HG02678 (cell line): ENCODE measurements around the gene C13orf46.
"Not testable (repeated sequence)": the region's sequence is repeated elsewhere in the genome, so short reads cannot be mapped to it uniquely, and the experiment has no call there.

Experiments used
- ATAC-seq: cut with Tn5 transposase; IDR thresholded peaks from one replicate; pipeline ENCODE4 v1.9.1; 2021; ENCODE audit warnings: mild to moderate bottlenecking, moderate library complexity; ENCODE audit not compliant: unreplicated experiment

The C13orf46 gene

DNA sequence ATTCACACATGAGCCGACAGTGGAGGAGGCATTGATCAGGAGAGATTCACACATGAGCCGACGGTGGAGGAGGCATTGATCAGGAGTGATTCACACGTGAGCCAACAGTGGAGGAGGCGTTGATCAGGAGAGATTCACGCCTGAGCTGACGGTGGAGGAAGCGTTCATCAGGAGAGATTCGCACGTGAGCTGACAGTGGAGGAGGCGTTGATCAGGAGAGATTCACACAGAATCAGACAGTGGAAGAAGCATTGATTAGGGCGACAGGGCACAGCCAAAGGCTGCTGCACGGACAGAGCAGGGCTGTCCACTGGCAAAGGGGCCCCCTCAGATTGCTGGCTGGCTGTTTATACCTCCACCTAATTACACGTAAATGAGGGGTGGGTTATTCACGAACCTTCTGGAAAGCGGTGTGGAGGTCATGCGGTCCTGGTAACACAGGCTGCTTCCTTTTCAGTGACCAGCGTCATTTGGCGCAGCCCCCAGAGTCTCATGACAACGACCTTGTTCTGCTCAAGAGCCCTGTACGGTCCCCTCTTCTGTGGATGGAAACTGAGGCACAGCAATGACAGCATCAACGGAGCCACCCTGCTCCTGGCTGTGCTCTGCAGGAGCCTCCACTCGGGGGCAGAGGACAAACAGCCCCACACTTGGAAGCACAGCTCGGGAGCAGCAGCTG lies 59.4 kb downstream of the C13orf46 start:
- no peak for ATAC-seq

DNA sequence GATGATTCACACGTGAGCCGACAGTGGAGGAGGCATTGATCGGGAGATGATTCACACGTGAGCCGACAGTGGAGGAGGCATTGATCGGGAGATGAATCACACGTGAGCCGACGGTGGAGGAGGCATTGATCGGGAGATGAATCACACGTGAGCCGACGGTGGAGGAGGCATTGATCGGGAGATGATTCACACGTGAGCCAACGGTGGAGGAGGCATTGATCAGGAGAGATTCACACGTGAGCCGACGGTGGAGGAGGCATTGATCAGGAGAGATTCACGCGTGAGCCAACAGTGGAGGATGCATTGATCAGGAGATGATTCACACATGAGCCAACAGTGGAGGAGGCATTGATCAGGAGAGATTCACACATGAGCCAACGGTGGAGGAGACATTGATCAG lies 60.0 kb downstream of the C13orf46 start:
- not testable (repeated sequence) for ATAC-seq

DNA sequence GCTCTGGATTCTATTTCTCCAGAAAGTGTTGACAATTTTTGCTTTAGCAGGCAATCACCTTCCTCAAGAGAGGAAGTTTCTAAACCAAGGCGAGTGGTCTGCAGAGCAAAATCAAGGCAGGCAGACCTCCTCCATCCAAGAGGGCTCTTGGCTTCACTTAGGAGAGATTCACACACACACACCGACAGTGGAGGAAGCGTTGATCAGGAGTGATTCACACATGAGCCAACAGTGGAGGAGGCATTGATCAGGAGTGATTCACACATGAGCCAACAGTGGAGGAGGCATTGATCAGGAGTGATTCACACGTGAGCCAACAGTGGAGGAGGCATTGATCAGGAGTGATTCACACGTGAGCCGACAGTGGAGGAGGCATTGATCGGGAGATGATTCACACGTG lies 60.5 kb downstream of the C13orf46 start:
- ATAC-seq = not testable (repeated sequence)

DNA sequence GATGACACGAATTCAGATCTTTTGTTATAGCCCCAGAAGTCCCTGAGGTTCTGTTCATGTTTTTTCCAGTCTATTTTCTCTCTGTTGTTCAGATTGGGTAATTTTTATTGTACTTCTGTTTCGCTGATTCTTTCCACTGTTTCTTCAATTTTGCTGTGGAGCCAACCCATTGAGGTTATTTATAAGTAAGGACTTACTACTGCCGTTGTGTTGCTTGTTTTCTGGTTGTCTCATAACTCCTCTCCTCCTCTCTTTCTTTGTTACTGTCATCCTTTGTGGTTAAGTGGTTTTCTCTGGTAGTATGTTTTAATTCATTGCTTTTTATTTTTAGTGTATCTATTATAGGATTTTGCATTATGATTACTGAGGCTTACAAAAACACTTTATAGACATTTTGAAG lies 61.3 kb downstream of the C13orf46 start:
- no peak for ATAC-seq

DNA sequence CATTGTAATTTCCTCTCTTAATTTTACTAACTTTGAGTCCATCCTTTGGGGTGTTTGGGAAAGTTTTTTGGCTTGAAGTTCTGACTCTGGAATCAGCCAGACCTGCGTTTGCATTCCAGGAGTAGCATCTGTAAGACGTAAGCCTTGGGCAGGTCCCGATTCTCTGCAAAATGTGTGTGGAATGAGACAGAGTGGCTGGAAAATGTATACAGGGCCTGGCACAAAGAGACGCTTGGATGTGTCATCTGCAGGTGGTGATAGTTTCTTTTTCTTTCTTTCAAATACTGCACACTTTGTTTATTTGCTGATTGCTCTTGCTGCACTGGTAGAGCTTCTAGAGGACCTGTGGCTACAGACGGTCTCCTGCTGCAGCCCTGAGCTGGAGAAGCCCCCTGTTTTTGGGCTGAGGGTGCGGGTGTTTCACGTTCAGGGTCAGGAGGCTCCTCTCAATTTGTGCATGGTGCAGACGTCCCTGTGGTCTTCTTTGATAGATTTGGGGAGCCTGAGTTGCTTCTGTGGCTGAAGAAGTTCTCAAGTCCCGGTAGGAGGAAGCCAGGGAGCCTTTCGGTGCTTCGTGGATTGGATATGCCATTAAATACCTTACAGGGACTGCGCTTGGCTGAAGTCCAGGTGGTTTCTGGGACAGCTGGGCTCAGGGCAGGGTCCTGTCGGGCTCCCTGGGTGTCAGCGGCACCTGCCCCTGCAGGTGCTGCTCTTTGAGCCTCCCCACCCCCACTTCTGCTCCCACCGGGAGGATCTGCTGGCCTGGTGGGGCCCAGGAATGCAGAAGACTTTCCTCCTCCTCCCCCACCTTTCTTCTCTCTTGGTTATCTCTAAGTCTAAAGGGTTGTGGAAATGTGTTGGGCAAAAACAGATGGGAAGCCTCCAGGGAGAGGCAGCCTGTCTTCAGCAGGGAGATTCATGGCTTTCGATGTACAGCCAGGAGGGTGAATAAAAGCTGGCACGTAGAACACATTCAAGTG lies 66.0 kb downstream of the C13orf46 start:
- ATAC-seq = no peak

DNA sequence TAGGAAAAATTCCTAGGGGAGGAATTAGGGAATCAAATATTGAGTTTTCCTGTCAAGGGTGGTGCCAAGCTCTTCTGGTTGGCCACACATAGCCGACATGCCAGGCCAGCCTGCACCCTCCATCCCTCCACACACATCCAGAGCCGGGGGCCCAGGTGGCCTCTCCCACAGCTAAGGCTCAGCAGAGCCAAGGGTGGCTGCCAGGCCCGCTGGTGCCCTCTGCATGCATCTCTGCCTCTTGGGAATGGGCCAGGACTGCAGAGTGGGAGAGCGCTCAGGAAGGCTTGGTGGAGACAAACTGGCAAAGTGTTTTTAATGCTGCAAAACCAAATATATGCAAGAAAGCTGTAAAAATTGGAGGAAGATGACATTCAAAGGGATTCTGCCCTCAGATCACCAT lies 67.3 kb downstream of the C13orf46 start:
- ATAC-seq = no peak

DNA sequence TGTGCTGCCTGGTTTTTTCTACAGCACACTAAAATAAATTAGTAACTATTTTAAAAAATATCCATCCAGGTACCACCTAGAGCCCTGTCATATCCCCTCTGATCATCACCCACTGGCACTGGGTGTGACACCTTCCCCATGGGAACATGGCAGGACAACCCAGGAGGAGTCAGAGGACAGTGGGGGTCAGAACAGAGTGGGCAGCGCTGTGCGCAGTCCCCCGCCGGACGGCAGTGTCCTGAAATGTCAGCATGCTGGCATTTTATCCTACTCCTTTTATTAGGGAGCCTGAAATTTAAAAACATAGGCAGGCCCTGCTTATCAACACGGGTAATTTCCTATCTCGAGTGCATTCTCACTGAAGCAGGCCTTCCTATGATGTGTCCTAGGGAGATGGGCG lies 67.9 kb downstream of the C13orf46 start:
- ATAC-seq = no peak

DNA sequence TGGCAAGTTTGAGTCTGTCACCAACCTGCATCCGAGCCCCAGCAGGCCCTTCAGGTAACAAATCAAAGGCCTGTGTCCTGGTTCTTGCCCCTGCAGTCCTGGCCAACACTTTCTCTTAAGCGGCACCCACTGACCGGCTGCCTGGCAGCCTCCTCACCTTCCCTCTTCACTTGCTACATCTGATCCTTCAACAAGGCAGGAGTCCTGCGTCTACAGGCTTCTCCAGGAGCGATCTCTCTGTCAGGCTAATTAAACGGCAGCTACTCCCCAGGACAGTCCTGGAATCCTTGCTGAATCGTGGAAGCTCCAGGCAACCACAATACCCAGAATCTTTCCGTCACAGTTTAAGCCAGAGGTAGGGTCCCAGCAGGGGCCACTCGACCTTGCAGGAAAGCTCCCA lies 68.9 kb downstream of the C13orf46 start:
- ATAC-seq = no peak

DNA sequence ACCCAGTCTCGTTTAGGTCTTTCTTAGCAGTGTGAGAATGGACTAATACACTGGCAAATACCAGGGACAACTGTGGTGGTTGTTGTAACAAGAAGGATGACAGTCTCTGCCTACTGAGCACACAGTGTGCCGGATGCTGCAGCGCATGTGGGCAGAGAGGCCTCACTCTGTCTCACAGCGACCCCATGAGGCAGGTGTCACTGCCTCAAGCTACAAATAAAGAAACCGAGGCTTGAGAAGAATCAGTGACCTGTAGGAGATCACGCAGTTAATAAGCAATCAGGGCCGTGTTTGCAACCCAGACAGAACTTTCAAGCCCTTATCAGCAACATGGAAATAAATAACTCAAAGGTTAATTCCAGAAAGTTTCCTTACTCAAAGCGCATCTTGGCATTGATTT lies 69.5 kb downstream of the C13orf46 start:
- ATAC-seq = no peak

DNA sequence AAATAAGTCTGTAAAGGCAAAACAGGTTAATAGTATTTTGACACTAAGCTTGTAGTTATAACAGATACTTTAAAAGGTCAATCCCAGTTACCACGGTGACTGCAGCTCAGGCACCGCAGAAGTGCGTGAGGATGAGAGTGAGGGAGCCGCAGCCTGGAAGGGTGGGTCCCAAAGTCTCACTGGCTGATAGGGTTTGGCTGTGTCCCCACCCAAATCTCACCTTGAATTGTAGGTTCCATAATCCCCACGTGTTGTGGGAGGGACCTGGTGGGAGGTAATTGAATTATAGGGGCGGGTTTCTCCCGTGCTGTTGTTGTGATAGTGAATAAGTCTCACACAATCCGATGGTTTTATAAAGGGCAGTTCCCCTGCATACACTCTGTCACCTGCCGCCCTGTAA lies 70.0 kb downstream of the C13orf46 start:
- ATAC-seq = no peak
